NOMO-1 treated with dmso at 0.1 percent for 144 hours (cell line): ENCODE results near the gene PRKCI.
"Not testable (repeated sequence)": the region's sequence is repeated elsewhere in the genome, so short reads cannot be mapped to it uniquely, and the experiment has no call there.

Experiments
- DNase-seq: peaks from one replicate; lab custom pipeline; 2025; ENCODE audit not compliant: unreplicated experiment; lab: John Stamatoyannopoulos, UW

PRKCI gene

DNA sequence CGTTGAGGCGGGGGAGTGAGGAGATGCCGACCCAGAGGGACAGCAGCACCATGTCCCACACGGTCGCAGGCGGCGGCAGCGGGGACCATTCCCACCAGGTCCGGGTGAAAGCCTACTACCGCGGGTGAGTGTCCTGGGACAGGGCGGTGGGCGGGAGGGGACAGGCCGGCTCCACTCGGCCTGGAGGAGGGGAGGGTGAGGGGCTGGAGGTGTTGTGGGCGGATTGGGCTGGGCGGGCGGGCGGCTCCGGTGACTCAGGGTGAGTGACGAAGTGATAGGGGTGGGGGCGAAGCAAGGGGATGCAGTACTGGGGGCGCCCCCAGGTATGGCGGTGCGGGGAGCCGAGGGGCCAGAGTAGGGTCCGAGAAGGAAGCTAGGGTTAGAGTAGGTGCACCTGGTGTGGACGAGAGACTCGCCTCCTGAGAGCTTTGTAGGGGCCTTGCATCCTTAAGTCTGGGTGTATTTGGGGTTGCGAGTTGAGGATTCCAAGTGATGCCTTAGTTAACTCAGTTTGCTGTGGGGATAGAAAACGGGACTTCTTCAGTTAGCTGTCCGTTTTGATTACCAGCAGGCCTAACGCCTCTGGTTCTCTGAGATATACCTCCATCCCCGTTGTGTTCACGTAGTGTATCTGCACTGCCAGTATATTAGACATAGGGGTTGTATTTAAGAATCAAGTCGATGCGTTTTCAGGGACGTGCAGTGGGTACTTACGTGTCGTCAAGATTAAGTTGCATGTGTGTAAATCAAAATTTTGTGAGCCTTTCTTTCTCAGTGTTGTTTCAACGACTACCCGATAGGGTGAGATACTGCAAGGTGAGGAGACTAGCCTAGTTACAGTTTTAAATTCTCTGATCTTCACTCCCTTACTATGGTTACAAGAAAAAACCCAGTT lies 670 bp downstream of the PRKCI start:
- DNase-seq: no peak

GRCh38 chr3:170225166-170225565 lies 2.9 kb downstream of the PRKCI start:
- no peak for DNase-seq

DNA sequence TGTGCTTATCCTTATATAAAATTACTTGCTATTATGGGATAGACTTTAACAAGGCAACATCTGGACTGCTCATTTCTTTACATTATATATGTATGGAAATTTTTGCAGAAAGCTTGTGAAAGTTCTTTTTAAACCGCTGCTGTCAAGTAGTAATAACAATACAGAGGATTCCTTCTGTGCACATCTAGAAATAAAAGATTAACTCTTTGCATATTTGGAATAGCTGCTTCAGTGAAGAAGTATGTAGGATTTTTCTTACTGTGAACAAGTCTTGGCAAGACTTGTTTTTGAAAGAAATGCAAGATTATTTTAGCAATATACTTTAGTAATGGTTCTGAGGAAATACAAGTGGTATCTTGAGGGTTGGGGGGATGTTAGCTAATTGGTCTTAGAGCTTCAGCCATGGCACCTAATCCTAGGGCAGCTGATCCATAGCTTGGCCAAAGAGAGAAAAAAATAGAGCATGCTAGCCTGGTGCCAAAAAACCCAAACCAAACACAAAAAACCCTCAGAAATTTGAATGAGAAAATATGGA lies 4.3 kb downstream of the PRKCI start:
- no peak for DNase-seq

- no peak for DNase-seq
Measured at GRCh38 chr3:170228093-170228766, 6.0 kb downstream of the PRKCI start.

DNA sequence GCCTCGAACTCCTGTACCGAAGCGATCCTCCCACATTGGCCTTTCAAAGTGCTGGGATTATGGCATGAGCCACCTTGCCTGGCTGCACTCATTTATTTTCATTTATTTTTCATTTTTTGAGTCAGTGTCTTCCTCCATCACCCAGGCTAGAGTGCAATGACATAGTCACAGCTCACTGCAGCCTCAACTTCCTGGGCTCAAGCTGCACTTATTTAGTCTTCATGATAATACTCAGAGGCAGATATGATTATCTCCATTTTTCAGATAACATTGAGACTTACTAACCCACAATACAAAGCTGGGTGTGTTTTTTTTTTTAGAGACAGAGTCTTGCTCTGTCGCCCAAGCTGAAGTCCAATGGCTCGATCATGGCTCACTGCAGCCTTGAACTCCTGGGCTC lies 10.0 kb downstream of the PRKCI start:
- no peak for DNase-seq

GRCh38 chr3:170233530-170233929 lies 11.3 kb downstream of the PRKCI start:
- no peak for DNase-seq

DNA sequence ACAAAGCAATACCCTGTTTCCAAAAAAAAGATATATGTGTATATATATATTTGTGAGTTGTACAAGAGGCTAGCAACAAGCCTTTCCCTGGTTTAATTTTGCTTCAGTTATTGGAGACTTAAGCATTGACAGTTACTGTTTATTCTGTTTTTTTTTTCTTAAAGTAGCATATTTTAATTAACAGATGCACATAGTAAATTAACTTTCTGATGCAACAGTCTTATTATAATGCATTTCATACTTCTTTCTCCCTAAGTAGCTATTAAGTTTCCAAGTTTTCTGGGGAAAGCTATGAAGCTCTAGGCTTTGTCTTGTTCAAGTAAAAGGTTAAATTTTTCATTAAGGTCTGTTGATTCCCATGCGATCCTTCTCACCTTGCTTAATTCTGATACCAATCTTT lies 17.9 kb downstream of the PRKCI start:
- no peak for DNase-seq

GRCh38 chr3:170240671-170241070 lies 18.4 kb downstream of the PRKCI start:
- no peak for DNase-seq

DNA sequence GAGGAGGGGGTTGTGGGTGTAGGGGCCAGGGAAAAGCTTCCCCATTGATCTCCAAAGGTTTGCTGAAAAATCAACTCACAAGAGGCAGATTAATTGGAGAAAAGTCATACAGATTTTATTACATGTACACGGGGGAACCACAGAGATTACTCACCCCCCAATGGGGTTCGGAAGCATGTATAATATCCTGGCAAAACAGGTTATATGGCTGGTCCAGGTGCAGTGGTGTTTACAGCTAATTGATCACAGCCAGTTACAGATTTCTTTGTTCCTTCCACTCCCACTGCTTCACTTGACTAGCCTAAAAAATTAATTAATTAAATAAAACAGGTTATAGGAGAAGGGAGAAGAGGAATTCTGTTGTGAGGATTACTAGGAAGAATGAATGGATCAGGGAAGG lies 22.4 kb downstream of the PRKCI start:
- no peak for DNase-seq

GRCh38 chr3:170247875-170248274 lies 25.7 kb downstream of the PRKCI start:
- DNase-seq: no peak

DNA sequence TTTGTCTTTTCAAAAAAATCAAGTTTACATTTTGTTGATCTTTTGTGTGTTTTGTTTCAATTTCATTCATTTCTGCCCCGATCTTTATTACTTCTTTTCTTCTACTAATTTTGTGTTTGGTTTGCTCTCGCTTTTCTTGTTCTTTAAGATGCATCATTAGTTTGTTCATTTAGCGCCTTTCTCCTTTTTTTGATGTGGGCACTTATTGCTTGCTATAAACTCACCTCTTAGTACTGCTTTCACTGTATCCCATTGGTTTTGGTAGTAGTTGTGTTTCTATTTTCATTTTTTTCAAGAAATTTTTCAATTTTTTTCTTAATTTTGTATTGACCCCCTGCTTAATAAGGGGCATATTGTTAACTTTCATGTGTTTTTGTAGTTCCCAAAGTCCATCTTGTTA lies 34.4 kb downstream of the PRKCI start:
- no peak for DNase-seq

- DNase-seq: no peak
Measured at GRCh38 chr3:170257145-170257544, 34.9 kb downstream of the PRKCI start.

- no peak for DNase-seq
Measured at GRCh38 chr3:170258105-170258487, 35.9 kb downstream of the PRKCI start.

DNA sequence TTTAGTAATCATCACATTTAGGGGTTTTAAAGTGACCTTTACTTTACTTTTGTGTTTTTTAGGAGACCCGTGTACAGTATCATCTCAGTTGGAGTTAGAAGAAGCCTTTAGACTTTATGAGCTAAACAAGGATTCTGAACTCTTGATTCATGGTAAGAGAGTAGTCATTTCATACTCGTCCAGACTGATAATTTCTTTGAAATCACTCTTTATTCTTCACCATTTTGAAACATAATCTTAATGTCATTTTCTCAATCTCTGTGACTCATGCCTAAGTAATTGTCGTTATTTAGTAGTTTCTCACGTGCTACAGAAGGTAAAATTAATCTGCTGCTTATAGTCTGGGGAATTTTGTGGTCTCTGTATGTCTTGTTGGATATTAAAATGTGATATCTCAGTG lies 37.7 kb downstream of the PRKCI start:
- DNase-seq: no peak

- DNase-seq: no peak
Measured at GRCh38 chr3:170267793-170268192, 45.6 kb downstream of the PRKCI start.

DNA sequence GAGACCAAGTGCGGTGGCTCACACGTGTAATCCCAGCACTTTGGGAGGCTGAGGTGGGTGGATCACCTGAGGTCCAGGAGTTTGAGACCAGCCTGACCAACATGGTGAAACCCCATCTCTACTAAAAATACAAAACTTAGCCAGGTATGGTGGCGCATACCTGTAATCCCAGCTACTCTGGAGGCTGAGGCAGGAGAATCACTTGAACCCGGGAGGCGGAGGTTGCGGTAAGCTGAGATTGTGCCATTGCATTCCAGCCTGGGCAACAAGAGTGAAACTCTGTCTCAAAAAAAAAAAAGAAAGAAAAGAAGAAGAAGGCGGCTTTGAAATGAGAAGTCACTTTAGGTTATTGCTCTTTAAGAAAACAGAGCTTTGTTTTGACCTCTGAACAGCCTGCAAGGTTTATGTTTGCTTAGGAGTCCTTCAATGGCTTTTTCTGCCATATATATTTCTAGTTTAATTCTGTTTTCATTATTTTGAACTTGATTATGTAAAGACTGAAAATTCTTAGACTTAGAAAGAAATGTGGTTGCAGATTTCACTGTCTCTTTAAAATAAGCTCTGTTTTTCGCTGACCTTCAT lies 47.5 kb downstream of the PRKCI start:
- DNase-seq: not testable (repeated sequence)

DNA sequence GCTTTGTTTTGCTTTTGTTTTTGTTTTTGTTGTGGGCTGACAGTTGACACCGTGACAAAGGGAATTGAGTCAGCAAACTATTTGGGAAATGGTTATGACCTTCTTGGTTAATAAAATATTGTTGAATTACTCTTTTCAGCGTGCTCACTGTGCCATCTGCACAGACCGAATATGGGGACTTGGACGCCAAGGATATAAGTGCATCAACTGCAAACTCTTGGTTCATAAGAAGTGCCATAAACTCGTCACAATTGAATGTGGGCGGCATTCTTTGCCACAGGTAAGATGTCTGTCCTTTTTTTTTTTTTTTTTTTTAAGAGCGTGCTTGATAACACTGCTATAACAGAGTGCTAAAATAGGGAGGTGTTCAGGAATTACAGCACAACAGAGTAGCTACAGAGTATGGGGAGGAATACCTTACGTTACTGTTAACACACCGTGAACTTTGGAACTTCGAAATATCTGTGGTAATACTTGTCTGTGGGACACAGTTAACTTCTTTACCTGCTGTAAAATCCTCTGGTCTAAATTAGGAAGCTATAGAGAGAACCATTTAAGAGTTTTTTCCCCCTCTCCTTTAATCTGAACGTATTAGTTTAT lies 48.2 kb downstream of the PRKCI start:
- DNase-seq: no peak

DNA sequence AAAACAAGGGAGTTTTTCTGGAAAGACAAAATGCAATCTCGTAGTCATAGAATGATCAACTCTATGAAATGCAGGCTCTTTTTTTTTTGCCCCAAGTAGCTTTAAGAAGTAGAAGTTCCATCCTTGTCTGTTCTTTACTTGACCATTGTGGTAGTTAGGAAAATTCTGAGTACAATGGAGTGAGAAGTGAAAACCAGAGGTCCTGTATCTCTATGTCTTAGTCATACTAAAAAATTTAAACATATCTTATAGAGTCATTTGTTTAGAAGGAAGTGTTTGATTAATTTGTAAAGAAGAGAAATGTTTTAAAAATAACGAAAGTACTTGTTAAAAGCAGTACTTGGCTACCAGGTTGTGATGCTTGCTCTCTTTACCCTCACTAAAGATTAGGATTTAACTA lies 52.4 kb downstream of the PRKCI start:
- no peak for DNase-seq

DNA sequence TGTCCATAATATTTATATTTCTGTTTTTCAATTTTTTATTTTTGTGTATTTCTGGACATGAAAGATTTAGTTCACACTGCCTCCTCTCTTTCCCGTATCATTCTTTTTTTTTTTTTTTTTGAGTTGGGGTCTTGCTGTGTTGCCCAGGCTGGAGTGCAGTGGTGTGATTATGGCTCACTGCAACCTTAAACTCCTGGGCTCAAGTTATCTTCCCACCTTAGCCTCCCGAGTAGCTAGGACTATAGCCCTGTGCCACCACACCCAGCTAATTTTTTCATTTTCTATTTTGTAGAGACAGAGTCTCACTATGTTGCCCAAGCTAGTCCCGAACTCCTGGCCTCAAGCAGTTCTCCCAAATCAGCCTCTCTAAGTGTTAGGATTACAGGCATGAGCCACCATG lies 53.6 kb downstream of the PRKCI start:
- DNase-seq: no peak

GRCh38 chr3:170277311-170277710 lies 55.1 kb downstream of the PRKCI start:
- not testable (repeated sequence) for DNase-seq

GRCh38 chr3:170277833-170278580 lies 55.8 kb downstream of the PRKCI start:
- no peak for DNase-seq
